Body of pancreas (tissue), 4 donors: ENCODE data around the gene HERC2. TPM values are rescaled to one million over a fixed set of nuclear protein-coding genes. Genes with fewer than 3 reads are reported as not detected.

ENCODE experiments used
- ATAC-seq: fragments of 150-250 bp; one replicate; pipeline ENCODE4 v1.9.1; 2016
- DNase-seq, 4 donors: peaks; one replicate each; pipeline ENCODE4 v3.0.0-alpha.2; 2019
- H3K27ac ChIP-seq, 4 donors: fragments of 200-600 bp; sonication (generic); 1 replicate in 3 of 4; 2 replicates in 1 of 4; pipeline versions ENCODE4 v1.5.1 to v1.6.1; 2016 to 2019; ENCODE audit warnings: mild to moderate bottlenecking in 1 of 4, mixed read lengths in 1 of 4, moderate library complexity in 1 of 4
- H3K27me3 ChIP-seq, 2 donors: fragments of 200-600 bp; sonication (generic); one replicate each; pipeline ENCODE4 v1.6.0; 2016; ENCODE audit warnings: mild to moderate bottlenecking in 1 of 2
- H3K36me3 ChIP-seq, 2 donors: fragments of 200-600 bp; sonication (generic); replicated peaks in 1 of 2; 2 replicates each; pipeline ENCODE4 v1.5.1; 2016; ENCODE audit warnings: low read depth in 2 of 2; ENCODE audit not compliant: insufficient read depth in 1 of 2
- H3K4me1 ChIP-seq: fragments of 200-600 bp; sonication (generic); one replicate; pipeline ENCODE4 v1.6.0; 2016
- H3K4me3 ChIP-seq, 2 donors: fragments of 200-600 bp; sonication (generic); 1 replicate in 1 of 2; 2 replicates in 1 of 2; pipeline ENCODE4 v1.5.1; 2016 to 2019
- H3K9me3 ChIP-seq, 3 donors: fragments of 200-600 bp; sonication (generic); 1 replicate in 2 of 3; 2 replicates in 1 of 3; pipeline ENCODE4 v1.5.1; 2016
- CTCF ChIP-seq, 7 experiments: fragments of 450-650 bp in 4 of 7; fragments of 200-600 bp in 3 of 7; sonication (generic) in 3 of 7; IDR thresholded peaks; one replicate each; pipeline ENCODE4 v1.5.1; 2016 to 2019; ENCODE audit warnings: antibody characterized with exemption in 7 of 7
- POLR2A ChIP-seq, 3 donors: fragments of 450-650 bp; IDR thresholded peaks; one replicate each; pipeline ENCODE4 v1.6.1; 2016; ENCODE audit warnings: antibody characterized with exemption in 3 of 3, mild to moderate bottlenecking in 2 of 3
- WGBS, 2 donors: methylation state at CpG; one replicate each; pipeline ENCODE4 v1.1.5; 2017; 5-methylcytosine and 5-hydroxymethylcytosine counted together
- intact Hi-C: fragments of 100-400 bp; cut with DNase I; formaldehyde crosslinking; loops from one replicate; pipeline ENCODE4 v1.15.1; 2023
- total RNA-seq, 2 donors: library from RNA; depleted of rRNA; stranded (reverse); fragments of >200 nt; gene quantifications; one replicate each; pipeline ENCODE4 v1.1.0, GENCODE V29; 2016

Gene HERC2
- total RNA-seq, 2 donors from 2014 or later = 36.3 to 76.5 TPM

GRCh38 chr15:28079313-28079969 is 242.5 kb downstream of the HERC2 start:
- intact Hi-C loops = no loop called here
- DNase-seq = no peak
- 82 to 93% methylated on average over 9 of the region's 9 CpGs for WGBS, 2 donors

GRCh38 chr15:28078191-28078719 is 243.7 kb downstream of the HERC2 start:
- 75% methylated on average over 1 of the region's 1 CpG; no CpG with 5 or more reads in 1 of the 2 donors for WGBS, 2 donors
- ATAC-seq (no peak), DNase-seq (no peak)
- intact Hi-C loops = no loop called here
- Histone ChIP-seq H3K4me1 (no peaks in the 10 kb centered on the region), H3K36me3 (no peaks in the 10 kb centered on the region), H3K27me3 (no peaks in the 10 kb centered on the region), H3K27ac (no peak overlapping the region), H3K9me3 (no peaks in the 10 kb centered on the region), H3K4me3 (no peak overlapping the region)
- TF ChIP-seq POLR2A (IDR thresholded peaks at IDR 0.05) = no peak
- TF ChIP-seq CTCF (IDR thresholded peaks at IDR 0.05) = no peak

More at GRCh38 chr15:28079313-28079969, 242.5 kb downstream of the HERC2 start:
- H3K4me1 ChIP-seq = no peaks in the 10 kb centered on the region
- no peaks in the 10 kb centered on the region for H3K36me3 ChIP-seq
- H3K27me3 ChIP-seq = no peaks in the 10 kb centered on the region
- H3K4me3 ChIP-seq = no peak overlapping the region
- ATAC-seq = no peak
- no peak overlapping the region for H3K27ac ChIP-seq
- TF ChIP-seq POLR2A (IDR thresholded peaks at IDR 0.05) (no peak), CTCF (IDR thresholded peaks at IDR 0.05) (no peak)
- no peaks in the 10 kb centered on the region for H3K9me3 ChIP-seq

GRCh38 chr15:28075573-28075972 is 246.4 kb downstream of the HERC2 start:
- DNase-seq (no peak), ATAC-seq (no peak)
- 46 to 56% methylated on average over 1 of the region's 1 CpG for WGBS, 2 donors
- no peaks in the 10 kb centered on the region for H3K4me1 ChIP-seq
- H3K27me3 ChIP-seq = no peaks in the 10 kb centered on the region
- no peaks in the 10 kb centered on the region for H3K9me3 ChIP-seq
- H3K36me3 ChIP-seq = no peaks in the 10 kb centered on the region
- TF ChIP-seq CTCF (IDR thresholded peaks at IDR 0.05) = no peak
- TF ChIP-seq POLR2A (IDR thresholded peaks at IDR 0.05) = no peak
- H3K4me3 ChIP-seq = no peak overlapping the region
- intact Hi-C loops = no loop called here
- H3K27ac ChIP-seq = no peak overlapping the region

- DNase-seq (no peak), ATAC-seq (no peak)
- Histone ChIP-seq H3K4me3 (no peak overlapping the region), H3K27me3 (no peaks in the 10 kb centered on the region), H3K36me3 (no peaks in the 10 kb centered on the region), H3K27ac (no peak overlapping the region), H3K4me1 (no peaks in the 10 kb centered on the region), H3K9me3 (peaks cover 0 to 5% (median 0%) of the 10 kb centered on the region in 3 donors)
- WGBS, 2 donors = 17 to 42% methylated on average over 1 of the region's 1 CpG
- intact Hi-C loops = no loop called here
- TF ChIP-seq POLR2A (IDR thresholded peaks at IDR 0.05) (no peak), CTCF (IDR thresholded peaks at IDR 0.05) (no peak)
These were observed 253.0 kb downstream of the HERC2 start for GRCh38 chr15:28068930-28069329.

- no peak overlapping the region for H3K27ac ChIP-seq
- H3K4me1 ChIP-seq = no peaks in the 10 kb centered on the region
- no peak for DNase-seq
- TF ChIP-seq CTCF (IDR thresholded peaks at IDR 0.05) = no peak
- no peak for TF ChIP-seq POLR2A (IDR thresholded peaks at IDR 0.05)
- 17 to 19% methylated on average over 3 of the region's 3 CpGs for WGBS, 2 donors
- H3K36me3 ChIP-seq = no peaks in the 10 kb centered on the region
- H3K9me3 ChIP-seq = peaks cover 0 to 10% (median 0%) of the 10 kb centered on the region in 3 donors
- H3K27me3 ChIP-seq = no peaks in the 10 kb centered on the region
- H3K4me3 ChIP-seq = no peak overlapping the region
- ATAC-seq = no peak
- intact Hi-C loops = no loop called here
These were observed 255.7 kb downstream of the HERC2 start for GRCh38 chr15:28066231-28066630.
